ENCODE results near the gene NBAS.

NBAS gene

DNA sequence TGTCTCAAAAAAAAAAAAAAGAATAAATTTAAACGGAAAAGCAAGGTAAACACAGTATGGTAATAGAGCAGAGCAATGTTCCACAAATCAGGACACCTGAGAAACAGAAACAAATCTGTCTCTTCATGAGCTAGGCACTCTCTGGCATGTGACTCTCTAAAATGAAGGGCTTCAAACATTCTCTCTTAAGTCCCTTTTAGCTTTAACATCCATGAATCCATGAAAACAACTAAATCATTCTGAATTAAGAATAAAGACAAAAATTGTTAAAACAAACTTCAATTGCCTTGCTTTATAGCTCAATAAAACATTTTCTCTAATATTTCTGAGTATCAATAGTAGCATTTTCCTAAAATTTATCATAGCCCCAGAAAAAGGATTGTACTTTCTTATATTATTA lies 132.1 kb downstream of the NBAS start:
- TF ChIP-seq, protein P1, sequence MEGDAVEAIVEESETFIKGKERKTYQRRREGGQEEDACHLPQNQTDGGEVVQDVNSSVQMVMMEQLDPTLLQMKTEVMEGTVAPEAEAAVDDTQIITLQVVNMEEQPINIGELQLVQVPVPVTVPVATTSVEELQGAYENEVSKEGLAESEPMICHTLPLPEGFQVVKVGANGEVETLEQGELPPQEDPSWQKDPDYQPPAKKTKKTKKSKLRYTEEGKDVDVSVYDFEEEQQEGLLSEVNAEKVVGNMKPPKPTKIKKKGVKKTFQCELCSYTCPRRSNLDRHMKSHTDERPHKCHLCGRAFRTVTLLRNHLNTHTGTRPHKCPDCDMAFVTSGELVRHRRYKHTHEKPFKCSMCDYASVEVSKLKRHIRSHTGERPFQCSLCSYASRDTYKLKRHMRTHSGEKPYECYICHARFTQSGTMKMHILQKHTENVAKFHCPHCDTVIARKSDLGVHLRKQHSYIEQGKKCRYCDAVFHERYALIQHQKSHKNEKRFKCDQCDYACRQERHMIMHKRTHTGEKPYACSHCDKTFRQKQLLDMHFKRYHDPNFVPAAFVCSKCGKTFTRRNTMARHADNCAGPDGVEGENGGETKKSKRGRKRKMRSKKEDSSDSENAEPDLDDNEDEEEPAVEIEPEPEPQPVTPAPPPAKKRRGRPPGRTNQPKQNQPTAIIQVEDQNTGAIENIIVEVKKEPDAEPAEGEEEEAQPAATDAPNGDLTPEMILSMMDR (IDR thresholded peaks at IDR 0.05; ENCODE audit: control insufficient read depth, insufficient read depth, low read depth, low read length, missing control alignments) = no peak
- no peak overlapping the region for H3K4me3 ChIP-seq (ENCODE audit: control insufficient read depth, low read depth, low read length)
- DNase-seq (ENCODE audit: low read depth) = no peak

DNA sequence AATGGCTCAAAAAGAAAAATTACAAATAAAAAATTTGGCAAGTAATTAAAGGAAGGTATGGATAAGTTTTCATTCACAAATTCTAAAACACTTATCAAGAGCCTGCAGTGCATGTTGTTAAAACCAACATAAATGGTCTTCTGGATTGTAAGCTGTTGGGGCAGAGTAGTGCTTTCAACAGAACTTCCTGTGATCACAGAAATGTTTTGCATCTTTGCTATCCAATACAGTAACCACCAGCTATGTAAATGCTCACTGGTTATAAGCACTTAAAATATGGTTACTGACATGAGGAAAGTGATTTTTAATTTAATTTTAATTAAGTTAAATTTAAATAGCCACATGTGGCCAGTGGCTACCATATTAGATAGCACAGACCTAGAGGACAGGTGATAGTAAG lies 133.1 kb downstream of the NBAS start:
- TF ChIP-seq, protein P1 (IDR thresholded peaks at IDR 0.05; ENCODE audit: control insufficient read depth, insufficient read depth, low read depth, low read length, missing control alignments) = no peak
- H3K4me3 ChIP-seq (ENCODE audit: control insufficient read depth, low read depth, low read length) = no peak overlapping the region
- DNase-seq (ENCODE audit: low read depth) = no peak

DNA sequence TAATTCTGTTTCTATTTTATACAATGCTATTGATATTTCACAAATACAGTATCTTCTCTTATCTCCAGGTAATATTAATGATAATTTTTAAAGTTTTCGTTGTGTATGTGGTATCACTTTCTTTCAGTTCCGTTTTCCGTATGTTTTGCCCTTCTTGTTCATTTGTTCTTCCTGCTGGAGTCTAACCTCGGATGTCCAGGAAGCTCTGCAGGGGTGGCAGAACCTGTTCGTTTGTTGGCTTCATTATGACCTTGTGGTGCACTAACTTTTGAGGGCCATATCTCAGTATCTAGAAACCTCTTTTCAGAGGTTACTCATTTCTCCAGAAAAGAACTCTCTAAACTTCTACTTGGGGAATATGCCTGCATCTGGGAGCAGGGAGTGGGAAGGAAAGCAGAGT lies 134.5 kb downstream of the NBAS start:
- no peak overlapping the region for H3K4me3 ChIP-seq (ENCODE audit: control insufficient read depth, low read depth, low read length)
- TF ChIP-seq, protein P1 (IDR thresholded peaks at IDR 0.05; ENCODE audit: control insufficient read depth, insufficient read depth, low read depth, low read length, missing control alignments) = no peak
- no peak for DNase-seq (ENCODE audit: low read depth)

DNA sequence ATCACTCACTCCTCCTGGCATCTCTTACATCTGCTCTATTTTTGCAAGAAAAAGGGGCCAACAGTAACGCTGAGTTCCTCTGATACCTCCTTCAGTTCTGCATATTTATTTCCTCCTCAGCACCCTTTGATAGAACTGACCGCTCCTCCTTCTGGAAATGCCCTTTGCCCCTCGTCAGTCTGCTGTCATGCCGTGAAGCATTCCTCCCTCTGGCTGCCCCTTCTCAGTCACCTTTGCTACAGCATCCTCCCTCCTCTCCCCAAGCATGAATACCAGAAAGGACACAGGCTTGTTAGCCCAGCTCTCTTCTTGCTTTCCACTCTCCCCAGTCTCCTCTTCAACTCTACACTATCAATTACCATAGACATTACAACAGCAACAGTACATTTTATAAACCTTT lies 135.4 kb downstream of the NBAS start:
- no peak for DNase-seq (ENCODE audit: low read depth)

DNA sequence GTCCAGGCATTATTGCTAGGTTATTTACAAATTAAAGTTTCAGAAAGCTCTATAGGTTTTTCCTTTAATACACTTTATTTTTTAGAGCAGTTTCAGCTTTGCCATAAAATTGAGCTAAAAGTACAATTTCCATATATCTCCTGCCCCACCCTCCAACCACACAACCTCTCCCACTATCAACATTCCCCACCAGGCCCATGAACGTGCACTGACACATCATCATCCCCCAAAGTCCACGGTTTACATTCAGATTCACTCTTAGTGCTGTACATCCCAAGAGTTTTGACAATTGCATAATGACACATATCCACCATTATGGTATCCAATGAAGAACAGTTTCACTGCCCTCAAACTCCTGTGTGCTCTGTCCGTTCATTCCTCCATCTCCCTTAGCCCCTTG lies 139.4 kb downstream of the NBAS start:
- no peak for DNase-seq (ENCODE audit: low read depth)
- TF ChIP-seq, protein P1 (IDR thresholded peaks at IDR 0.05; ENCODE audit: control insufficient read depth, insufficient read depth, low read depth, low read length, missing control alignments) = no peak
- no peak overlapping the region for H3K4me3 ChIP-seq (ENCODE audit: control insufficient read depth, low read depth, low read length)

More for the DNA sequence above, 135.4 kb downstream of the NBAS start:
- TF ChIP-seq, protein P1 (IDR thresholded peaks at IDR 0.05; ENCODE audit: control insufficient read depth, insufficient read depth, low read depth, low read length, missing control alignments) = no peak
- H3K4me3 ChIP-seq (ENCODE audit: control insufficient read depth, low read depth, low read length) = no peak overlapping the region

DNA sequence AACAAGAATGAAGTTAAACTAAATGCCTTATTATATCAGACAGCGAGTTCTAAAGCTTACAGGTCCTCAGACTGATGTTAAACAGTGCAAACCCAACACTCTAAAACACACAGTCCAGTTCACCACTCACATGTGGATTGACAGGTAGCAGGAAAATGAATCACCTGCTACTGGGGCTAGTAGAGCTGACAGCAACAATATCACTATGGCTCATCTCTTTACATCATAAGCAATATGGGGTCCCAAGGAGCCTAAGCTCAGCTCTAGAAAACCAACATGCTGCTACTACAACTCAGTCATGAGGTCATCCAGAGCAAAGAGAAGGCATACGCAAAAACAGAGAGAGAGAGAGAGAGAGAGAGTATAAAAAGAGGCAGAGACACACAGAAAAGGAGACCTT lies 145.4 kb downstream of the NBAS start:
- TF ChIP-seq, protein P1 (IDR thresholded peaks at IDR 0.05; ENCODE audit: control insufficient read depth, insufficient read depth, low read depth, low read length, missing control alignments) = no peak
- DNase-seq (ENCODE audit: low read depth) = no peak
- no peak overlapping the region for H3K4me3 ChIP-seq (ENCODE audit: control insufficient read depth, low read depth, low read length)

DNA sequence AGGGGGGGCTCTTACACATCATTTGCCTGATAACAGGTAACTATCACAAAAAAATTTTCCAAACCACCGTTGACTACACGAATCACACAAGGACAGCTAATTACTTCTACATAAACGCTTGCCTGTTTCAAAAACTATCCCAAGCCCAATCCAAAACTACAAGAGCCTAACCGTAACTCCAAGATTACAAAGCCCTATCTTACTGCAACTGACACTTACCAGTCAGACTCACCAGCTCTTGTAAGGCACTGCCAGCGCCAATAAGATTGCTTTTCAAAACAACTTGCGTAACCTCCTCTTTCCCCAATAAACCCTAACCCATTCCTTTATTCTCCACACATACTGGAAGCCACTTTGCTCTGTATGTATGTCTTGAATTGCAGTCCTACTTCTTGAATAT lies 148.4 kb downstream of the NBAS start:
- TF ChIP-seq, protein P1 (IDR thresholded peaks at IDR 0.05; ENCODE audit: control insufficient read depth, insufficient read depth, low read depth, low read length, missing control alignments) = no peak
- no peak for DNase-seq (ENCODE audit: low read depth)
- H3K4me3 ChIP-seq (ENCODE audit: control insufficient read depth, low read depth, low read length) = no peak overlapping the region

Measured in AG09309 (cell line).